GM12873 (cell line): ENCODE measurements around the gene ACOT2.

Experiments
- TF ChIP-seq, protein P1 (sequence below): IDR thresholded peaks from 2 replicates; pipeline ENCODE4 v1.5.1; 2012; ENCODE audit warnings: low read depth, mild to moderate bottlenecking, moderate library complexity, low read length, control low read depth; ENCODE audit not compliant: insufficient read depth; ENCODE audit errors: missing control alignments

The ACOT2 gene

DNA sequence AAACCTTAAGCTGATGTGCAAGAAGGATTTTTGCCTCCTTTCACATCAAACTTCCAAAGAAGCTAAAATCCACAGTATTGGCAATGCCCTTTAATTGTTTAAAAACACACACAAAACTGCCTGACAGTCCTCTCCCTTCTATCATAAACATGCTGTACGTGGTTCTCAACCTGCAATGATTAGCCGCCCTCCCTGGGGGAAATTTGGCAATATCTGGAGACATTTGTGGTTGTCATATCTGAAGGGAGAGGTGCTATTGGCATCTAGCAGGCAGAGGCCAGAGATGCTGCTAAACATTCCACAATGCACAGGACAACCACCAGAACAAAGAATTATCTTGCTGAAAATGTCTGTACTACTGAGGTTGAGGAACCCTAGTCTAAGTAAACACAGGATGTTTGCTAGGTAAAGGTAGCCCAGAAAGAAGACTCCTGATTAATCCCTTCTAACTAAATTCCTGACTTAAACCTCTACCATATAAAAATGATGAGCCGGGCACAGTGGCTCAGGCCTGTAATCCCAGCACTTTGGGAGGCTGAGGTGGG is 44.5 kb downstream of the ACOT2 start:
- TF ChIP-seq, protein P1, sequence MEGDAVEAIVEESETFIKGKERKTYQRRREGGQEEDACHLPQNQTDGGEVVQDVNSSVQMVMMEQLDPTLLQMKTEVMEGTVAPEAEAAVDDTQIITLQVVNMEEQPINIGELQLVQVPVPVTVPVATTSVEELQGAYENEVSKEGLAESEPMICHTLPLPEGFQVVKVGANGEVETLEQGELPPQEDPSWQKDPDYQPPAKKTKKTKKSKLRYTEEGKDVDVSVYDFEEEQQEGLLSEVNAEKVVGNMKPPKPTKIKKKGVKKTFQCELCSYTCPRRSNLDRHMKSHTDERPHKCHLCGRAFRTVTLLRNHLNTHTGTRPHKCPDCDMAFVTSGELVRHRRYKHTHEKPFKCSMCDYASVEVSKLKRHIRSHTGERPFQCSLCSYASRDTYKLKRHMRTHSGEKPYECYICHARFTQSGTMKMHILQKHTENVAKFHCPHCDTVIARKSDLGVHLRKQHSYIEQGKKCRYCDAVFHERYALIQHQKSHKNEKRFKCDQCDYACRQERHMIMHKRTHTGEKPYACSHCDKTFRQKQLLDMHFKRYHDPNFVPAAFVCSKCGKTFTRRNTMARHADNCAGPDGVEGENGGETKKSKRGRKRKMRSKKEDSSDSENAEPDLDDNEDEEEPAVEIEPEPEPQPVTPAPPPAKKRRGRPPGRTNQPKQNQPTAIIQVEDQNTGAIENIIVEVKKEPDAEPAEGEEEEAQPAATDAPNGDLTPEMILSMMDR: no peak

DNA sequence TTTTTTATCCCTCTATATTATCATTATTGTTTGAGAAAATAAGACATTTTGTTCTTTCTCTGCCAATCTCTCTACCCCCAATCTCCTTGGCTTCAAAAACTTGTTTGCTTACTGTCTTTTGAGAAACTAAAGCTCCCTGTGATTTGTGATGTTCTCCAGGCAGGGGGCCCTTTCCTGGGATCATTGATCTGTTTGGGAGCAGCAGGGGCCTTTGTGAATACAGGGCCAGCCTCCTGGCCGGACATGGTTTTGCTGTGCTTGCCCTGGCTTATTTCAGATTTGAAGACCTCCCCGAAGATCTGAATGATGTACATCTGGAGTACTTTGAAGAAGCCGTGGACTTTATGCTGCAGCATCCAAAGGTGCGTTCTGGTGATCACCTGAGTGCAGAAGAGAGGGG is 47.8 kb downstream of the ACOT2 start:
- TF ChIP-seq, protein P1: no peak

DNA sequence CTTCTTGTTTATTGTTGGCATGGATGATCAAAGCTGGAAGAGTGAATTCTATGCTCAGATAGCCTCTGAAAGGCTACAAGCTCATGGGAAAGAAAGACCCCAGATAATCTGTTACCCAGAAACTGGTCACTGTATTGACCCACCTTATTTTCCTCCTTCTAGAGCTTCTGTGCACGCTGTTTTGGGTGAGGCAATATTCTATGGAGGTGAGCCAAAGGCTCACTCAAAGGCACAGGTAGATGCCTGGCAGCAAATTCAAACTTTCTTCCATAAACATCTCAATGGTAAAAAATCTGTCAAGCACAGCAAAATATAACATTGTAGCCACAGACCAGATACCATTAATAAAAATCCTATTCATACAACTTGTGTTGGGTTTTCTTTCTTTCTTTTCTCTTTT is 50.5 kb downstream of the ACOT2 start:
- TF ChIP-seq, protein P1: no peak

DNA sequence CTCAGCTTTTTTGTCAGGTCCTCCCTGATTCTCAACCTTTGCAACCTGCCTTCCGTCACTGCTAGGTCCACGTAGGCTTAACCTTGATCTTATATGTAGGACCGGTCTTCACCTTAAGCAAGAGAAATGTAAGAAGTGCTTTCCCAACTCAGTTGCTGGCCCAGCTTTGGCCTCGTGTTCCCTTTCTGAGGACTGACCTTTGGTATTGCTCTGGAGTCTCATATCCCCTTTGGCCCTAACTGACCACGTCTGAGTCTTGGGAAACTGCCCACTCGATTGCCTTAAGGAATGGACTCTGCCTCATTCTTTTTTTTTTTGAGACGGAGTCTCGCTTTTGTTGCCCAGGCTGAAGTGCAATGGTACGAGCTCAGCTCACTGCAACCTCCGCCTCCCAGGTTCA is 51.3 kb downstream of the ACOT2 start:
- TF ChIP-seq, protein P1: no peak

DNA sequence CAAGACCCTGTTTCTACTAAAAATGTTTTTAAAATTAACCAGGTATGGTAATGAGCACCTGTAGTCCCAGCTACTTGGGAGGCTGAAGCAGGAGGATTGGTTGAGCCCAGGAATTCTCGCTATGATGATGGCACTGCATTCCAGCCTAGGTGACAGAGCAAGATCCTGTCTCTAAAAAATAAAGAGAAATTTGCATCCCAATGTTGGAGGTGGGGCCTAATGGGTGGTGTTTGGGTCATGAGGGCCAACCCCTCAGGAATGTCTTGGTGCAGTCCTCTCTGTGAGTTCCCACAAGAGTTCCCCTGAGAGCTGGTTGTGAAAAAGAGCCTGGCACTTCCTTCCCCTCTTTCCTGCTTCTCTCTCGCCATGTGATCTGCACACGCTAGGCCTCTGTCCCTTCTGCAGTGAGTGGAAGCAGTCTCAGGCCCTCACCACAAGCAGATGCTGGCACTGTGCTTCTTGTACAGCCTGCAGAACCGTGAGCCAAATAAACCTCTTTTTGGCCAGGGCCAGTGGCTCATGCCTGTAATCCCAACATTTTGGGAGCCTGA is 54.6 kb downstream of the ACOT2 start:
- TF ChIP-seq, protein P1: no peak
